Trophoblast cell (in vitro differentiated cells and primary cell): ENCODE results near the gene SNX21.

Source experiments
- DNase-seq, 2 donors: peaks; one replicate each; pipeline ENCODE4 v3.0.0-alpha.2; 2016
- H2AFZ ChIP-seq: 2 replicates; pipeline ENCODE4 v1.6.1; 2013; ENCODE audit warnings: low read length, moderate library complexity, mild to moderate bottlenecking; ENCODE audit not compliant: insufficient read depth, poor library complexity
- H2AK5ac ChIP-seq: 2 replicates; pipeline ENCODE4 v1.6.1; 2013; ENCODE audit warnings: mild to moderate bottlenecking, low read length
- H2BK120ac ChIP-seq: 2 replicates; pipeline ENCODE4 v1.6.1; 2013; ENCODE audit warnings: low read length, mild to moderate bottlenecking, moderate library complexity; ENCODE audit not compliant: insufficient read depth, poor library complexity
- H2BK12ac ChIP-seq: 2 replicates; pipeline ENCODE4 v1.6.1; 2013; ENCODE audit warnings: mild to moderate bottlenecking, low read length, moderate library complexity
- H2BK5ac ChIP-seq: 2 replicates; pipeline ENCODE4 v1.6.1; 2013; ENCODE audit warnings: low read length, low read depth, moderate library complexity, mild to moderate bottlenecking; ENCODE audit not compliant: poor library complexity
- H3K14ac ChIP-seq: 2 replicates; pipeline ENCODE4 v1.6.1; 2013; ENCODE audit warnings: mild to moderate bottlenecking, low read length
- H3K18ac ChIP-seq: 2 replicates; pipeline ENCODE4 v1.6.1; 2013; ENCODE audit warnings: mild to moderate bottlenecking, low read length
- H3K23ac ChIP-seq: 2 replicates; pipeline ENCODE4 v1.6.1; 2013; ENCODE audit warnings: low read length
- H3K27ac ChIP-seq: 2 replicates; pipeline ENCODE4 v1.5.1; 2013; ENCODE audit warnings: low read depth, mild to moderate bottlenecking, inconsistent platforms, low read length, moderate library complexity
- H3K27me3 ChIP-seq: 2 replicates; pipeline ENCODE4 v1.6.1; 2013; ENCODE audit warnings: inconsistent platforms, mild to moderate bottlenecking, low read length, moderate library complexity; ENCODE audit not compliant: insufficient read depth
- H3K36me3 ChIP-seq, 2 experiments: 1 replicate in 1 of 2; 2 replicates in 1 of 2; pipeline ENCODE4 v1.6.1; 2013; ENCODE audit warnings: low read length in 2 of 2, mild to moderate bottlenecking in 2 of 2, moderate library complexity in 1 of 2; ENCODE audit not compliant: insufficient read depth in 2 of 2, control insufficient read depth in 1 of 2
- H3K4ac ChIP-seq: 2 replicates; pipeline ENCODE4 v1.6.1; 2013; ENCODE audit warnings: low read depth, mild to moderate bottlenecking, low read length, moderate library complexity
- H3K4me1 ChIP-seq, 2 experiments: 1 replicate in 1 of 2; 2 replicates in 1 of 2; pipeline ENCODE4 v1.6.1; 2013; ENCODE audit warnings: low read length in 2 of 2, mild to moderate bottlenecking in 2 of 2, moderate library complexity in 1 of 2; ENCODE audit not compliant: insufficient read depth in 2 of 2, control insufficient read depth in 1 of 2
- H3K4me2 ChIP-seq: 2 replicates; pipeline ENCODE4 v1.6.1; 2013; ENCODE audit warnings: inconsistent platforms, mild to moderate bottlenecking, low read length, moderate library complexity
- H3K4me3 ChIP-seq: 2 replicates; pipeline ENCODE4 v1.5.1; 2013; ENCODE audit warnings: mild to moderate bottlenecking, low read depth, low read length, inconsistent platforms
- H3K79me1 ChIP-seq: one replicate; pipeline ENCODE4 v1.6.1; 2013; ENCODE audit warnings: low read length
- H3K79me2 ChIP-seq: 2 replicates; pipeline ENCODE4 v1.6.1; 2013; ENCODE audit warnings: low read length, mild to moderate bottlenecking; ENCODE audit not compliant: control insufficient read depth, insufficient read depth, poor library complexity
- H3K9ac ChIP-seq: 2 replicates; pipeline ENCODE4 v1.6.1; 2013; ENCODE audit warnings: mild to moderate bottlenecking, low read length
- H3K9me3 ChIP-seq: 2 replicates; pipeline ENCODE4 v1.6.1; 2013; ENCODE audit warnings: low read depth, mild to moderate bottlenecking, control low read depth, inconsistent platforms, low read length; ENCODE audit not compliant: insufficient read depth
- H4K12ac ChIP-seq: 2 replicates; pipeline ENCODE4 v1.6.1; 2013; ENCODE audit warnings: low read depth, mild to moderate bottlenecking, low read length, moderate library complexity
- H4K8ac ChIP-seq: 2 replicates; pipeline ENCODE4 v1.6.1; 2013; ENCODE audit warnings: low read depth, mild to moderate bottlenecking, low read length, moderate library complexity
- H4K91ac ChIP-seq: one replicate; pipeline ENCODE4 v1.6.1; 2013; ENCODE audit warnings: low read depth, mild to moderate bottlenecking, low read length, moderate library complexity
- WGBS: extraction: QIAGEN DNeasy Blood & Tissue Kit; methylation state at CpG from one replicate; pipeline ENCODE4 v1.1.7; 2013; ENCODE audit warnings: missing lambda C conversion rate; ENCODE audit not compliant: insufficient read length, insufficient coverage; ENCODE audit errors: extremely low coverage; 5-methylcytosine and 5-hydroxymethylcytosine counted together

SNX21 gene

GRCh38 chr20:45851501-45851900 lies 17.9 kb downstream of the SNX21 start:
- Histone ChIP-seq H3K4ac (no peak overlapping the region), H2BK120ac (no peak overlapping the region), H3K27ac (no peak overlapping the region), H3K79me1 (no peaks in the 10 kb centered on the region), H3K14ac (no peak overlapping the region), H4K91ac (no peak overlapping the region), H3K9ac (no peak overlapping the region), H2BK12ac (no peak overlapping the region), H4K12ac (no peak overlapping the region), H3K23ac (no peak overlapping the region), H3K4me3 (no peak overlapping the region), H3K4me1 (no peaks in the 10 kb centered on the region), H4K8ac (no peak overlapping the region), H2AFZ (no peak overlapping the region), H3K18ac (no peak overlapping the region), H3K27me3 (no peaks in the 10 kb centered on the region), H3K4me2 (no peak overlapping the region), H3K36me3 (peaks cover 6 to 13% of the 10 kb centered on the region in 2 experiments), H2BK5ac (no peak overlapping the region), H3K9me3 (no peaks in the 10 kb centered on the region), H2AK5ac (no peak overlapping the region), H3K79me2 (no peaks in the 10 kb centered on the region)
- no peak for DNase-seq

DNA sequence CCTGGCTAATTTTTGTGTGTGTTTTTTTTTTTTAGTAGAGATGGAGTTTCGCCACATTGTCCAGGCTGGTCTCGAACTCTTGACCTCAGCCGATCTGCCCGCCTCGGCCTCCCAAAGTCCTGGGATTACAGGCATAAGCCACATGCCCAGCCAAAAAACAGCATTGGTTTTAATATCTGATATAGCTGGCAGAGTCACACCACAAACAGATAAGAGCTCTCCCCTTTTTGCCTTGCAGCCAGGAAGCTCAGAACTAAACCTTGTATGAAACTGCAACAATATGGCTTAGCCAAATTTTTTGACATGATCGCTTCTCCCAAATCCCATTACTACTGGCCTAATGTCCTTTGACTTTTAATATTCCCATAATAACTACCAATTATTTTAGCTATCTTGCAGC lies 18.7 kb downstream of the SNX21 start:
- no peak overlapping the region for H3K27ac ChIP-seq
- H4K8ac ChIP-seq: no peak overlapping the region
- H4K91ac ChIP-seq: no peak overlapping the region
- H3K4me1 ChIP-seq: peaks cover 0 to 3% of the 10 kb centered on the region in 2 experiments
- H2BK120ac ChIP-seq: no peak overlapping the region
- no peak overlapping the region for H3K23ac ChIP-seq
- H3K14ac ChIP-seq: no peak overlapping the region
- H2AFZ ChIP-seq: no peak overlapping the region
- no peak overlapping the region for H3K18ac ChIP-seq
- peaks cover 5 to 12% of the 10 kb centered on the region in 2 experiments for H3K36me3 ChIP-seq
- H3K4me2 ChIP-seq: no peak overlapping the region
- WGBS: no CpG with 5 or more reads among the region's 6 CpGs
- no peak overlapping the region for H4K12ac ChIP-seq
- no peak overlapping the region for H2BK5ac ChIP-seq
- no peak overlapping the region for H3K4ac ChIP-seq
- no peak overlapping the region for H2AK5ac ChIP-seq
- H3K4me3 ChIP-seq: no peak overlapping the region
- peaks cover 1% of the 10 kb centered on the region for H3K79me2 ChIP-seq
- no peak overlapping the region for H2BK12ac ChIP-seq
- no peak for DNase-seq
- H3K9ac ChIP-seq: no peak overlapping the region
- no peaks in the 10 kb centered on the region for H3K9me3 ChIP-seq
- H3K79me1 ChIP-seq: peaks cover 2% of the 10 kb centered on the region
- no peaks in the 10 kb centered on the region for H3K27me3 ChIP-seq

DNA sequence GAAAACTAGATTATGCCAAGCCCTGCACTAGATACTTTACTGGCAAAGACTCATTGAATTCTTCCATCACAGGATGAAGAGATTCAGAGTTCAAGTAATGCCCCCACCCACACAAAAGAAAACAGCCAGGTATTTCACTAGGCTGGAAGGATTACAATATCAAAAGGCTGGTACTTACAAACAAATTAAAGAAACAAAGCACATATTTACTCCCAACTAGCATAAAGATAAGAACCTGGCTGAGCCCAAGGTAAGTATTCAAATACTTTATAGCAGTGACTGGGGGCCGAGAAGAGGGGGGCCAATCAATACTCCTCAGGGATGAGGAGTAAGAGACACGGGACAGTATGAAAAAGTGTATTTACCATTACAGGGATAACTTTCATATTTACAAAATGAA lies 19.9 kb downstream of the SNX21 start:
- no CpG with 5 or more reads among the region's 2 CpGs for WGBS
- Histone ChIP-seq H4K91ac (no peak overlapping the region), H2AK5ac (no peak overlapping the region), H3K23ac (no peak overlapping the region), H3K36me3 (peaks cover 2 to 9% of the 10 kb centered on the region in 2 experiments), H2AFZ (no peak overlapping the region), H3K14ac (no peak overlapping the region), H3K27me3 (no peaks in the 10 kb centered on the region), H3K27ac (no peak overlapping the region), H3K4me1 (peaks cover 3 to 5% of the 10 kb centered on the region in 2 experiments), H2BK12ac (no peak overlapping the region), H4K8ac (no peak overlapping the region), H3K4ac (no peak overlapping the region), H3K79me2 (peaks cover 1% of the 10 kb centered on the region), H3K9ac (no peak overlapping the region), H2BK5ac (no peak overlapping the region), H3K4me2 (no peak overlapping the region), H3K79me1 (peaks cover 5% of the 10 kb centered on the region), H2BK120ac (no peak overlapping the region), H4K12ac (no peak overlapping the region), H3K4me3 (no peak overlapping the region), H3K18ac (no peak overlapping the region), H3K9me3 (no peaks in the 10 kb centered on the region)
- DNase-seq: no peak

GRCh38 chr20:45857114-45857881 lies 23.7 kb downstream of the SNX21 start, which contains the start of the genes ACOT8 and ZSWIM3:
TSS of gene ACOT8 (minus strand) at chr20:45857392. CDS start at chr20:45857315, 77 bp downstream.
TSS of gene ZSWIM3 (plus strand) at chr20:45857614. CDS start at chr20:45857826, 212 bp downstream.
- peak within 1 kb of the TSS; percentile 41 for H2BK5ac ChIP-seq
- peak within 1 kb of the TSS; percentile 81 for H4K91ac ChIP-seq
- H3K9me3 ChIP-seq: no peaks in the 10 kb centered on the region
- no peak within 1 kb of the TSS for H3K27ac ChIP-seq
- DNase-seq: peak; percentile 98 to 100
- H4K12ac ChIP-seq: peak within 1 kb of the TSS; percentile 81
- peaks cover 1% of the 10 kb centered on the region for H3K79me2 ChIP-seq
- no peak within 1 kb of the TSS for H2BK12ac ChIP-seq
- H3K18ac ChIP-seq: peak within 1 kb of the TSS; percentile 75
- H4K8ac ChIP-seq: peak within 1 kb of the TSS; percentile 91
- H3K27me3 ChIP-seq: no peaks in the 10 kb centered on the region
- H2BK120ac ChIP-seq: peak within 1 kb of the TSS; percentile 29
- H3K36me3 ChIP-seq: peaks cover 0 to 7% of the 10 kb centered on the region in 2 experiments
- H3K79me1 ChIP-seq: peaks cover 5% of the 10 kb centered on the region
- peaks cover 3 to 5% of the 10 kb centered on the region in 2 experiments for H3K4me1 ChIP-seq
- H3K14ac ChIP-seq: peak within 1 kb of the TSS; percentile 69
- H2AK5ac ChIP-seq: peak within 1 kb of the TSS; percentile 24
- H3K4ac ChIP-seq: peak within 1 kb of the TSS; percentile 71
- H3K4me3 ChIP-seq: peak within 1 kb of the TSS; percentile 80
- peak within 1 kb of the TSS; percentile 90 for H3K4me2 ChIP-seq
- no CpG with 5 or more reads among the region's 36 CpGs for WGBS
- peak within 1 kb of the TSS; percentile 92 for H2AFZ ChIP-seq
- H3K23ac ChIP-seq: no peak within 1 kb of the TSS
- peak within 1 kb of the TSS; percentile 49 for H3K9ac ChIP-seq
